Measurements from ENCODE around the gene PSME3IP1.

The PSME3IP1 gene

GRCh38 chr16:57134982-57135381 lies 50.9 kb downstream of the PSME3IP1 start:
- no peak for TF ChIP-seq CTCF (IDR thresholded peaks at IDR 0.05; ENCODE audit: low read depth, low read length, poor library complexity, severe bottlenecking)
- no peak for TF ChIP-seq EZH2phosphoT487 (IDR thresholded peaks at IDR 0.05; ENCODE audit: borderline replicate concordance, low read length)
- no peaks in the 10 kb centered on the region for H3K27me3 ChIP-seq (ENCODE audit: control insufficient read depth, low read length)
- peak overlapping the region; percentile 8; the same call in 1 of the 2 replicates for H3K4me2 ChIP-seq (ENCODE audit: low read length)
- no peaks in the 10 kb centered on the region for H4K20me1 ChIP-seq (ENCODE audit: control insufficient read depth, insufficient read depth, low read depth, low read length)
- H3F3A ChIP-seq (ENCODE audit: control insufficient read depth, insufficient read depth), result no peaks in the 10 kb centered on the region
- H3K4me3 ChIP-seq (ENCODE audit: low read length), result no peak overlapping the region
- no peaks in the 10 kb centered on the region for H3K9me3 ChIP-seq (ENCODE audit: control insufficient read depth, insufficient read depth, low read length)
- H3K4me1 ChIP-seq (ENCODE audit: control insufficient read depth, low read length), result peaks cover 25% of the 10 kb centered on the region
- H3K79me2 ChIP-seq (ENCODE audit: control insufficient read depth, low read length), result no peaks in the 10 kb centered on the region
- H3K9me2 ChIP-seq (replicated peaks; ENCODE audit: control insufficient read depth, low read length), result no peaks in the 10 kb centered on the region
- H3K27ac ChIP-seq (ENCODE audit: low read depth, low read length), result no peak overlapping the region
- H3K36me3 ChIP-seq (ENCODE audit: control insufficient read depth, low read length), result no peaks in the 10 kb centered on the region

- H3K27me3 ChIP-seq (ENCODE audit: control insufficient read depth, low read length), result no peaks in the 10 kb centered on the region
- no peaks in the 10 kb centered on the region for H3K36me3 ChIP-seq (ENCODE audit: control insufficient read depth, low read length)
- TF ChIP-seq EZH2phosphoT487 (IDR thresholded peaks at IDR 0.05; ENCODE audit: borderline replicate concordance, low read length) (no peak), CTCF (IDR thresholded peaks at IDR 0.05; ENCODE audit: low read depth, low read length, poor library complexity, severe bottlenecking) (no peak)
- H3K9me3 ChIP-seq (ENCODE audit: control insufficient read depth, insufficient read depth, low read length), result no peaks in the 10 kb centered on the region
- peaks cover 25% of the 10 kb centered on the region for H3K4me1 ChIP-seq (ENCODE audit: control insufficient read depth, low read length)
- no peaks in the 10 kb centered on the region for H4K20me1 ChIP-seq (ENCODE audit: control insufficient read depth, insufficient read depth, low read depth, low read length)
- no peaks in the 10 kb centered on the region for H3K9me2 ChIP-seq (replicated peaks; ENCODE audit: control insufficient read depth, low read length)
- H3K4me2 ChIP-seq (ENCODE audit: low read length), result no peak overlapping the region
- H3F3A ChIP-seq (ENCODE audit: control insufficient read depth, insufficient read depth), result no peaks in the 10 kb centered on the region
- H3K27ac ChIP-seq (ENCODE audit: low read depth, low read length), result no peak overlapping the region
- H3K4me3 ChIP-seq (ENCODE audit: low read length), result no peak overlapping the region
- no peaks in the 10 kb centered on the region for H3K79me2 ChIP-seq (ENCODE audit: control insufficient read depth, low read length)
Observed at GRCh38 chr16:57133886-57134285, 52.0 kb downstream of the PSME3IP1 start.

GRCh38 chr16:57133031-57133430 lies 52.8 kb downstream of the PSME3IP1 start:
- no peaks in the 10 kb centered on the region for H3F3A ChIP-seq (ENCODE audit: control insufficient read depth, insufficient read depth)
- no peaks in the 10 kb centered on the region for H3K79me2 ChIP-seq (ENCODE audit: control insufficient read depth, low read length)

More at GRCh38 chr16:57133031-57133430, 52.8 kb downstream of the PSME3IP1 start:
- no peak overlapping the region for H3K4me3 ChIP-seq (ENCODE audit: low read length)
- no peaks in the 10 kb centered on the region for H3K9me2 ChIP-seq (replicated peaks; ENCODE audit: control insufficient read depth, low read length)
- peaks cover 25% of the 10 kb centered on the region for H3K4me1 ChIP-seq (ENCODE audit: control insufficient read depth, low read length)
- H3K27ac ChIP-seq (ENCODE audit: low read depth, low read length), result no peak overlapping the region
- no peaks in the 10 kb centered on the region for H3K9me3 ChIP-seq (ENCODE audit: control insufficient read depth, insufficient read depth, low read length)
- H3K4me2 ChIP-seq (ENCODE audit: low read length), result no peak overlapping the region
- H3K36me3 ChIP-seq (ENCODE audit: control insufficient read depth, low read length), result no peaks in the 10 kb centered on the region
- no peaks in the 10 kb centered on the region for H3K27me3 ChIP-seq (ENCODE audit: control insufficient read depth, low read length)
- TF ChIP-seq EZH2phosphoT487 (IDR thresholded peaks at IDR 0.05; ENCODE audit: borderline replicate concordance, low read length), result no peak
- no peak for TF ChIP-seq CTCF (IDR thresholded peaks at IDR 0.05; ENCODE audit: low read depth, low read length, poor library complexity, severe bottlenecking)
- H4K20me1 ChIP-seq (ENCODE audit: control insufficient read depth, insufficient read depth, low read depth, low read length), result no peaks in the 10 kb centered on the region

Measured in DOHH2 (cell line).